Measurements from ENCODE around the gene DHDDS. TPM values are rescaled to one million over a fixed set of nuclear protein-coding genes. Genes with fewer than 3 reads are reported as not detected.

DHDDS gene
- total RNA-seq, 2 experiments from 2014 or later: 33.3 to 36.9 TPM

DNA sequence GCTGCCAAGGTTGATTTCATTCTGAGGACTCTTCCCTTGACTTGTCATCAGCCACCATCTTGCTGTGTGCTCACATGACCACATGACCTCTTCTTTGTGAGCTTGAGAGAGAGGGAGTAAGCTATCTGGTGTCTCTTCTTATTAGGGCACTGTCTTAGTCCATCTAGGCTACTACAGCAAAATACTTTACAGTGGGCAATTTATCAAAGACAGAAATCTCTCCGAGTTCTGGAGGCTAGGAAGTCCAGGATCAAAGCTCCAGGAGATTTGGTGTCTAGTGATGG lies 85.6 kb downstream of the DHDDS start:
- no peak for TF ChIP-seq CTCF (IDR thresholded peaks at IDR 0.05)
- Mint-ChIP-seq H3K4me1 (ENCODE audit: low read depth) (no peaks in the 10 kb centered on the region), H3K9me3 (no peaks in the 10 kb centered on the region), H3K4me3 (no peak overlapping the region), H3K36me3 (ENCODE audit: low read depth) (no peaks in the 10 kb centered on the region), H3K27ac (no peak overlapping the region), H3K27me3 (no peaks in the 10 kb centered on the region)
- intact Hi-C loops (cut with micrococcal nuclease): no loop called here
- POLR2A ChIA-PET: interaction anchor here (1.0 to 1.4 kb wide), 3 partner anchors 10 to 17 kb away, joined by 3 to 7 read pairs (median 4); no protein-coding TSS in a partner anchor
- ATAC-seq: no peak
- CTCF ChIA-PET: interaction anchor here (0.9 to 2.8 kb wide), 4 partner anchors 18 to 27 kb away, joined by 3 to 16 read pairs (median 3); no protein-coding TSS in a partner anchor
- DNase-seq: no peak

- DNase-seq: no peak
These were observed 86.2 kb downstream of the DHDDS start for GRCh38 chr1:26518355-26518754.

GRCh38 chr1:26520339-26520738 lies 88.2 kb downstream of the DHDDS start:
- ATAC-seq (no peak), DNase-seq (no peak)
- Mint-ChIP-seq H3K27ac (no peak overlapping the region), H3K4me1 (ENCODE audit: low read depth) (no peaks in the 10 kb centered on the region), H3K4me3 (no peak overlapping the region), H3K9me3 (no peaks in the 10 kb centered on the region), H3K36me3 (ENCODE audit: low read depth) (no peaks in the 10 kb centered on the region), H3K27me3 (peaks cover 2% of the 10 kb centered on the region)
- intact Hi-C loops (cut with micrococcal nuclease): no loop called here
- CTCF ChIA-PET: no interaction called here
- POLR2A ChIA-PET: no interaction called here
- no peak for TF ChIP-seq CTCF (IDR thresholded peaks at IDR 0.05)

More at GRCh38 chr1:26518355-26518754, 86.2 kb downstream of the DHDDS start:
- POLR2A ChIA-PET: interaction anchor here (1.0 to 1.3 kb wide), 2 partner anchors 11 to 17 kb away, joined by 3 to 4 read pairs; no protein-coding TSS in a partner anchor
- no peaks in the 10 kb centered on the region for H3K9me3 Mint-ChIP-seq
- ATAC-seq: no peak
- no peaks in the 10 kb centered on the region for H3K4me1 Mint-ChIP-seq (ENCODE audit: low read depth)
- H3K27me3 Mint-ChIP-seq: no peaks in the 10 kb centered on the region
- intact Hi-C loops (cut with micrococcal nuclease): no loop called here
- no peaks in the 10 kb centered on the region for H3K36me3 Mint-ChIP-seq (ENCODE audit: low read depth)
- H3K4me3 Mint-ChIP-seq: no peak overlapping the region
- CTCF ChIA-PET: interaction anchor here (0.9 to 2.8 kb wide), 3 partner anchors 19 to 23 kb away, joined by 3 to 16 read pairs (median 3); no protein-coding TSS in a partner anchor
- no peak for TF ChIP-seq CTCF (IDR thresholded peaks at IDR 0.05)
- no peak overlapping the region for H3K27ac Mint-ChIP-seq

Other genes starting within 250 kb of the DHDDS start
- not detected for gene CATSPER4, start 241.7 kb upstream of the DHDDS start, total RNA-seq
- 10 to 100 TPM; 32.8 to 33.7 TPM for gene CEP85, start 198.1 kb upstream of the DHDDS start, total RNA-seq
- gene SH3BGRL3, start 152.2 kb upstream of the DHDDS start, total RNA-seq: 100 to 1,000 TPM; 309 to 316 TPM
- 10 to 100 TPM; 24.9 to 26.0 TPM for gene UBXN11, start 125.7 kb upstream of the DHDDS start, total RNA-seq
- gene CD52, start 114.4 kb upstream of the DHDDS start, total RNA-seq: 100 to 1,000 TPM; 324 to 344 TPM
- 1 to 10 TPM; 4.5 to 6.4 TPM for gene CRYBG2, start 78.2 kb upstream of the DHDDS start, total RNA-seq
- gene ZNF683, start 59.6 kb upstream of the DHDDS start, total RNA-seq: 1 to 10 TPM in 1 of 2 experiments, under 1 TPM in 1; 0.69 to 1.3 TPM
- not detected for gene LIN28A, start 21.5 kb upstream of the DHDDS start, total RNA-seq
- gene HMGN2, start 40.1 kb downstream of the DHDDS start, total RNA-seq: 100 to 1,000 TPM; 837 to 872 TPM
- gene RPS6KA1, start 97.4 kb downstream of the DHDDS start, total RNA-seq: 100 to 1,000 TPM; 139 TPM